OCI-LY3 (cell line): ENCODE measurements around the gene PPP2R5C.

Source experiments
- EZH2phosphoT487 ChIP-seq: fragments of 200-600 bp; shearing (Covaris generic); IDR thresholded peaks from 2 replicates; pipeline ENCODE4 v1.6.1; 2018; ENCODE audit warnings: antibody characterized with exemption, mixed run types, low read depth
- TF ChIP-seq, protein P1 (sequence below): fragments of 200-600, 300-600 bp; sonication (generic); IDR thresholded peaks from 2 replicates; pipeline ENCODE4 v1.5.1; 2014; ENCODE audit warnings: antibody characterized with exemption, low read length, low read depth

DNA sequence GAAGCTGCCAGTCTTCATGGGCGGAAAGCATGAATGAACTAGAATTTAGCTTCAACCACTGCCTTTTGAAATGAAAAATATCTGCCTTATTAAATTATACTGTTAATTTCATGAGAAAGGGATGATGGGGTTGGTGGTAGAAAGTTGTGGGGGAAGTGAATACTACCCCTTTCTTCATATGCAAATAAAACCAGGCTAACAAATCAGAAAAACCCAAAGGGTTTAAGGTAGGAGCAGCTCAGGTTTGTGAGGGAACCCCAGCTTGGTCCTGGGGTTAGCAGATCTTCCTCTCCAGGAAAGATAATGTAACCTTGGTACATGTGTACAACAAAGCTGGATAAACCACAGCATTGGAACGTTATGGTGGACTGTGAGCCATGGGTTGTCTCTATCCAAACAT lies 84.0 kb downstream of the PPP2R5C start:
- TF ChIP-seq, protein P1, sequence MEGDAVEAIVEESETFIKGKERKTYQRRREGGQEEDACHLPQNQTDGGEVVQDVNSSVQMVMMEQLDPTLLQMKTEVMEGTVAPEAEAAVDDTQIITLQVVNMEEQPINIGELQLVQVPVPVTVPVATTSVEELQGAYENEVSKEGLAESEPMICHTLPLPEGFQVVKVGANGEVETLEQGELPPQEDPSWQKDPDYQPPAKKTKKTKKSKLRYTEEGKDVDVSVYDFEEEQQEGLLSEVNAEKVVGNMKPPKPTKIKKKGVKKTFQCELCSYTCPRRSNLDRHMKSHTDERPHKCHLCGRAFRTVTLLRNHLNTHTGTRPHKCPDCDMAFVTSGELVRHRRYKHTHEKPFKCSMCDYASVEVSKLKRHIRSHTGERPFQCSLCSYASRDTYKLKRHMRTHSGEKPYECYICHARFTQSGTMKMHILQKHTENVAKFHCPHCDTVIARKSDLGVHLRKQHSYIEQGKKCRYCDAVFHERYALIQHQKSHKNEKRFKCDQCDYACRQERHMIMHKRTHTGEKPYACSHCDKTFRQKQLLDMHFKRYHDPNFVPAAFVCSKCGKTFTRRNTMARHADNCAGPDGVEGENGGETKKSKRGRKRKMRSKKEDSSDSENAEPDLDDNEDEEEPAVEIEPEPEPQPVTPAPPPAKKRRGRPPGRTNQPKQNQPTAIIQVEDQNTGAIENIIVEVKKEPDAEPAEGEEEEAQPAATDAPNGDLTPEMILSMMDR, result no peak
- no peak for TF ChIP-seq EZH2phosphoT487
